WERI-Rb-1 (cell line): ENCODE results near the gene LMO7.

Experiments used
- DNase-seq: peaks from one replicate; pipeline ENCODE4 v3.0.0-alpha.2; 2020
- H3K27ac ChIP-seq: fragments of 250-450 bp; sonication (Bioruptor Pico); 2 replicates; pipeline ENCODE4 v1.5.1; 2020; ENCODE audit warnings: mild to moderate bottlenecking, moderate library complexity
- H3K27me3 ChIP-seq: fragments of 250-450 bp; sonication (Bioruptor Pico); 2 replicates; pipeline ENCODE4 v1.5.1; 2021; ENCODE audit warnings: mild to moderate bottlenecking, low read depth, moderate library complexity; ENCODE audit not compliant: insufficient read depth, severe bottlenecking
- H3K36me3 ChIP-seq: fragments of 250-450 bp; sonication (Bioruptor Pico); 2 replicates; pipeline ENCODE4 v1.5.1; 2020; ENCODE audit warnings: mild to moderate bottlenecking, moderate library complexity
- H3K4me3 ChIP-seq: 2 replicates; pipeline ENCODE4 v1.5.1; 2011; ENCODE audit warnings: low read depth, mild to moderate bottlenecking, control low read depth, low read length
- H3K9me3 ChIP-seq: fragments of 250-450 bp; sonication (Bioruptor Pico); 2 replicates; pipeline ENCODE4 v1.5.1; 2021; ENCODE audit warnings: mild to moderate bottlenecking, moderate library complexity; ENCODE audit not compliant: severe bottlenecking
- CTCF ChIP-seq: IDR thresholded peaks from 2 replicates; pipeline ENCODE4 v1.5.1; 2011; ENCODE audit warnings: low read depth, mild to moderate bottlenecking, control low read depth, inconsistent platforms, low read length

LMO7 gene

DNA sequence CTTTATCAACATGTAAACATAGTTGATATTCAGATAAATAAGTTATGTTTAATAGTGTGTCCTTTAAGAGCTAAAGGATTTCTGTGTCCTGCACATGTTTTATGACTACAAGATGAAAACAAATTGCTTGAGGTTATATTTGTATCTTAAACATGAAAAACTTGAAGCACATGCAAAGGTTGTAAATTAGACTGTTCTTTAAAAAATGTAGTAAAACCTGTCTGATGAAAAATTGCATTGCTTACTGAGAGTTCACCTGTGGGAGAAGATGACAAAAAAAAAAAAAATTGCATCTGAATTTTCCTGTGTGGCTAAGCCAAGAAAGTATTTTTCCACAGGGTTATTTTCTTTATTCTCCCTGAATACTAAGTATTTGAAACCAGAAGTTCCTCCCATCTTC is 25.7 kb upstream of the LMO7 start:
- Histone ChIP-seq H3K36me3 (no peaks in the 10 kb centered on the region), H3K27ac (no peak overlapping the region), H3K27me3 (no peaks in the 10 kb centered on the region), H3K9me3 (no peaks in the 10 kb centered on the region), H3K4me3 (no peak overlapping the region)
- no peak for TF ChIP-seq CTCF
- no peak for DNase-seq

DNA sequence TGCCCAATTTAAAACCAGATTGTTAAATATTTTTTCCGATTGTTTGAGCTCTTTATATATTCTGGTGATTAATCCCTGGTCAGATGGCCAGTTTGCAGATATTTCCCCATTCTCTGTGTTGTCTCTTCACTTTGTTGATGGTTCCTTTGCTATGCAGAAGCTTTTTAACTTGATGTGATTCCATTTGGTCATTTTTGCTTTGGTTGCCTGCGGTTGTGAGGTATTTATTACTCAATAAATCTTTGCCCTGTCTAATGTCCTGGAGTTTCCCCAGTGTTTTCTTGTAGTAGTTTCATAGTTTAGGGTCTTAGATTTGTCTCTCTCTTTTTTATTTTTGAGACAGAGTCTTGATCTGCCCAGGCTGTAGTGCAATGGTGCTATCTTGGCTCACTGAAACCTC is 23.8 kb upstream of the LMO7 start:
- Histone ChIP-seq H3K27me3 (no peaks in the 10 kb centered on the region), H3K4me3 (no peak overlapping the region), H3K36me3 (no peaks in the 10 kb centered on the region), H3K9me3 (no peaks in the 10 kb centered on the region), H3K27ac (no peak overlapping the region)
- TF ChIP-seq CTCF, result no peak
- no peak for DNase-seq

GRCh38 chr13:75617230-75617629 is 18.9 kb upstream of the LMO7 start:
- DNase-seq, result no peak
- H3K27ac ChIP-seq, result no peak overlapping the region
- TF ChIP-seq CTCF, result no peak
- no peak overlapping the region for H3K4me3 ChIP-seq
- H3K36me3 ChIP-seq, result no peaks in the 10 kb centered on the region
- no peaks in the 10 kb centered on the region for H3K9me3 ChIP-seq
- no peaks in the 10 kb centered on the region for H3K27me3 ChIP-seq

- Histone ChIP-seq H3K9me3 (no peaks in the 10 kb centered on the region), H3K27me3 (no peaks in the 10 kb centered on the region), H3K36me3 (no peaks in the 10 kb centered on the region), H3K4me3 (no peak overlapping the region), H3K27ac (no peak overlapping the region)
- no peak for TF ChIP-seq CTCF
- no peak for DNase-seq
Observed at GRCh38 chr13:75618308-75618707, 17.8 kb upstream of the LMO7 start.

DNA sequence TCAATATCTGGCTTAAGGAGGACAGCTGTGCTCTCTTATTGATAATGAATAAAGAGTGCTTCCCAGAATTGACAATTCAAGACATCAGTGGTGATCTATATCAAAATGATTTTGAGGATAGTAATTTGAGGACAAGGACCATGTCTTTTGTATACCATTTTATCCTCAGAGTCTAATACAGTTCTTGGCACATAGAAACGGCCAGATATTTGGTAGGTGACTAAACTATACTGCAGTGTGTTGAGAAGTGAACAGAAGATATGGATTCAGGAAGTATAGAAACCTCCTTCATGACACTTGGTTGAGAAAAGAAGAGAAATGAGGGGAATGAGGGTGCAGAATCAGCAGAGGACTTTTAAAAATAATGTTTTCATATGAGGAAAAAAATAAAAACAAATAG is 16.1 kb upstream of the LMO7 start:
- no peak overlapping the region for H3K4me3 ChIP-seq
- no peak for DNase-seq
- no peak for TF ChIP-seq CTCF
- H3K9me3 ChIP-seq, result no peaks in the 10 kb centered on the region
- no peak overlapping the region for H3K27ac ChIP-seq
- no peaks in the 10 kb centered on the region for H3K27me3 ChIP-seq
- no peaks in the 10 kb centered on the region for H3K36me3 ChIP-seq

GRCh38 chr13:75621147-75621546 is 15.0 kb upstream of the LMO7 start:
- Histone ChIP-seq H3K27ac (no peak overlapping the region), H3K9me3 (no peaks in the 10 kb centered on the region), H3K27me3 (no peaks in the 10 kb centered on the region), H3K4me3 (no peak overlapping the region), H3K36me3 (no peaks in the 10 kb centered on the region)
- no peak for TF ChIP-seq CTCF
- DNase-seq, result no peak
